HepG2 (cell line): ENCODE measurements around the gene POU2F1. TPM values are rescaled to one million over a fixed set of nuclear protein-coding genes. Genes with fewer than 3 reads are reported as not detected.

Source experiments
- ATAC-seq: fragments of 200-7000 bp; cut with Tn5 transposase; 3 replicates; pipeline ENCODE4 v1.9.1; 2020; ENCODE audit warnings: mild to moderate bottlenecking, moderate library complexity
- BruUV-seq: library from RNA; stranded (reverse); fragments of 400-500 nt; replicated peaks from 2 replicates; lab custom pipeline; 2021; lab: Mats Ljungman, UMichigan
- CTCF ChIA-PET: fragments of 300-600 bp; formaldehyde crosslinking; extraction: SDS; loops from one replicate; lab custom pipeline; 2021; ENCODE audit warnings: low total read pairs, inconsistent platforms, low intra/inter-chr PET ratio; lab: Yijun Ruan, JAX
- POLR2A ChIA-PET: fragments of 350-600 bp; sonication (Branson Sonifier 250); formaldehyde crosslinking; loops from one replicate; lab custom pipeline; 2020; ENCODE audit warnings: antibody characterized with exemption, inconsistent platforms; lab: Yijun Ruan, JAX
- DNase-seq: peaks from one replicate; pipeline ENCODE4 v3.0.0-alpha.2; 2015; ENCODE audit warnings: low spot score
- FAIRE-seq: peaks from 3 replicates; lab custom pipeline; 2011; peaks lifted over from hg19 to GRCh38; lab: Jason Lieb, UNC
- H2AFZ ChIP-seq: one replicate; pipeline ENCODE4 v1.6.1; 2011; ENCODE audit warnings: low read length, inconsistent platforms
- H3K27ac ChIP-seq: fragments of 300-600 bp; 3 replicates; pipeline ENCODE4 v1.8.0; 2011; ENCODE audit warnings: mixed run types, mild to moderate bottlenecking, mixed read lengths, low read length, inconsistent platforms; ENCODE audit not compliant: insufficient read depth; ENCODE audit errors: extremely low read length
- H3K27me3 ChIP-seq, 2 experiments: fragments of 200-600 bp in 1 of 2; 2 replicates in 1 of 2; 3 replicates in 1 of 2; pipeline versions ENCODE4 v1.6.0 to v1.8.0; 2011; ENCODE audit warnings: low read length in 2 of 2, mild to moderate bottlenecking in 2 of 2, moderate library complexity in 2 of 2, inconsistent platforms in 1 of 2; ENCODE audit not compliant: insufficient read depth in 2 of 2, control insufficient read depth in 1 of 2
- H3K36me3 ChIP-seq, 2 experiments: fragments of 200-600 bp in 1 of 2; replicated peaks in 1 of 2; 2 replicates in 1 of 2; 3 replicates in 1 of 2; pipeline versions ENCODE4 v1.5.1 to v1.8.0; 2011; ENCODE audit warnings: low read length in 2 of 2, inconsistent platforms in 1 of 2; ENCODE audit not compliant: insufficient read depth in 2 of 2, control insufficient read depth in 1 of 2
- H3K4me1 ChIP-seq: 2 replicates; pipeline ENCODE4 v1.5.1; 2012; ENCODE audit warnings: low read length, inconsistent platforms; ENCODE audit not compliant: insufficient read depth
- H3K4me2 ChIP-seq: 2 replicates; pipeline ENCODE4 v1.6.0; 2011; ENCODE audit warnings: low read depth, low read length, inconsistent platforms
- H3K4me3 ChIP-seq, 3 experiments: fragments of 200-600 bp in 1 of 3; sonication (generic), shearing (Covaris generic) in 1 of 3; replicated peaks in 1 of 3; 2 replicates each; pipeline ENCODE4 v1.5.1; 2011 to 2016; ENCODE audit warnings: low read length in 3 of 3, inconsistent platforms in 2 of 3, low read depth in 2 of 3, mild to moderate bottlenecking in 2 of 3, control low read depth in 1 of 3, mixed read lengths in 1 of 3; ENCODE audit not compliant: insufficient read depth in 1 of 3
- H3K79me2 ChIP-seq: one replicate; pipeline ENCODE4 v1.6.1; 2011; ENCODE audit warnings: low read length, inconsistent platforms; ENCODE audit not compliant: insufficient read depth
- H3K9ac ChIP-seq: 2 replicates; pipeline ENCODE4 v1.6.0; 2011; ENCODE audit warnings: mild to moderate bottlenecking, low read depth, low read length, inconsistent platforms; ENCODE audit not compliant: insufficient read depth
- H3K9me3 ChIP-seq: 2 replicates; pipeline ENCODE4 v1.5.1; 2012; ENCODE audit warnings: mild to moderate bottlenecking, low read length
- H4K20me1 ChIP-seq: 2 replicates; pipeline ENCODE4 v1.6.0; 2011; ENCODE audit warnings: inconsistent platforms, mild to moderate bottlenecking, low read length, moderate library complexity; ENCODE audit not compliant: insufficient read depth
- DPF2 ChIP-seq: sonication (generic); formaldehyde crosslinking; IDR thresholded peaks from 2 replicates; pipeline ENCODE4 v1.4.0; 2020; ENCODE audit warnings: mild to moderate bottlenecking, low read depth, missing genetic modification reagents, borderline replicate concordance
- MAFK ChIP-seq, 2 experiments: IDR thresholded peaks in 1 of 2; conservative IDR thresholded peaks in 1 of 2; 2 replicates each; pipeline ENCODE4 v1.6.1; 2011; ENCODE audit warnings: improper control_type of control experiment in 2 of 2, low read length in 2 of 2
- SRY ChIP-seq: sonication (generic); formaldehyde crosslinking; IDR thresholded peaks from 2 replicates; pipeline ENCODE4 v1.8.0; 2022; ENCODE audit warnings: mild to moderate bottlenecking, missing genetic modification reagents
- TBL1XR1 ChIP-seq: fragments of 150-350 bp; IDR thresholded peaks from 2 replicates; pipeline ENCODE4 v1.6.1; 2014; ENCODE audit warnings: borderline replicate concordance, low read length; ENCODE audit not compliant: partially characterized antibody
- ZMYM3 ChIP-seq: sonication (generic); formaldehyde crosslinking; IDR thresholded peaks from 2 replicates; pipeline ENCODE4 v1.5.1; 2020; ENCODE audit warnings: mild to moderate bottlenecking, missing genetic modification reagents
- ZNF547 ChIP-seq: sonication (generic); formaldehyde crosslinking; IDR thresholded peaks from 2 replicates; pipeline ENCODE4 v1.5.1; 2020; ENCODE audit warnings: mild to moderate bottlenecking, missing genetic modification reagents
- WGBS: methylation state at CpG from one replicate; pipeline ENCODE4 v1.1.6; 2017; ENCODE audit warnings: low lambda C conversion rate; 5-methylcytosine and 5-hydroxymethylcytosine counted together
- in situ Hi-C: cut with HindIII; loops from 2 replicates; pipeline ENCODE4 v1.10.0; 2017; ENCODE audit warnings: low pct_unique_long_range_greater_than_20kb; ENCODE audit not compliant: extremely low pct_ligation_motif_present
- intact Hi-C: fragments of 100-400 bp; cut with micrococcal nuclease; formaldehyde crosslinking; loops from one replicate; pipeline ENCODE4 v1.10.0; 2022; ENCODE audit not compliant: unreplicated experiment
- polyA plus RNA-seq, 8 experiments: library from polyadenylated mRNA; depleted of rRNA in 3 of 8; stranded (reverse) in 7 of 8; unstranded in 1 of 8; fragments of >200 nt; fragmentation: Illumina TruSeq in 4 of 8; extraction: Trizol in 4 of 8; gene quantifications; 2 replicates each; pipeline versions ENCODE4 v1.2.1 to v1.2.3, GENCODE V29; 2011 to 2016; ENCODE audit warnings: low read depth in 4 of 8, missing spikeins in 1 of 8, mixed read lengths in 1 of 8; ENCODE audit not compliant: insufficient read depth in 1 of 8
- total RNA-seq, 5 experiments: library from RNA; depleted of rRNA; stranded (reverse); fragments of >200 nt; fragmentation: Illumina TruSeq; extraction: Trizol; gene quantifications; 2 replicates each; pipeline ENCODE4 v1.2.3, GENCODE V29; 2016; ENCODE audit warnings: low read depth in 1 of 5
- TF ChIP-seq, protein P1 (sequence below): sonication (generic); formaldehyde crosslinking; IDR thresholded peaks from 2 replicates; pipeline ENCODE4 v1.5.1; 2020; ENCODE audit warnings: mild to moderate bottlenecking, missing genetic modification reagents, borderline replicate concordance
- TF ChIP-seq, protein P2 (sequence below): sonication (generic); formaldehyde crosslinking; IDR thresholded peaks from 2 replicates; pipeline ENCODE4 v1.9.0; 2021; ENCODE audit warnings: missing genetic modification reagents, borderline replicate concordance

POU2F1 gene
- total and polyA plus RNA-seq, 2 of the 13 experiments (the other 11 are each of a cell fraction or from before 2014, with no cell fraction given) = 10.2 to 13.0 TPM

DNA sequence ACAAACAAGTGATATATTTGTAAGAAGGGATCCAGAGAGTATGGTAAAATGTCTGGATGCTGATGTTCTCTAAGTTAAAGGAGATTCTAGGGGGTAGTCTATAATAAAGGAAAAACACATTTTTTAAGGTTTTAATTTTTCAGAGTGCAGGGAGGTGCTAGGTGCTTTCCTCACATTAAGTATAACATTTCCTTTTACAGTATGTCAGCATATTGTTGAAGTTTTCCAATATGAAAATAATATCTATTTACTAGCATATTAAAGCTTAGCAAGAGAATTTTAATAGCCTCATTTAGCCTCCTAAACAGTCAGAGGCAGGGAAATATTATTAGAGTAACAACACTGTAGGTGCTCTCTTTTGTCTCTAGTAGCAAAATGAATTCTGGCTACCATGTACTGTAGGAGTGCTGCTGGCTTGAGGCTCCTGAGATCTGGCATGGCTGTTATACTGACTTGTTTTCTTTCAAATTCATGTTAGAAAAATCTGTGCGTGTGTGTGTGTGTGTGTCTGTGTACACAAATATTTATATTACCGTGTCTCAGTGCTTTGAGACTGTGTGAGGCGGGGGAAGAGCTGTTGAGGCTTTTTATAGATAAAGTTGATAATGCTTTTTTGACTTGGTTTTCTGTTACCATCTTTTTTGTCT is 71.0 kb downstream of the POU2F1 start:
- Histone ChIP-seq H3K4me3 (no peak overlapping the region), H3K79me2 (peaks cover 54% of the 10 kb centered on the region), H3K9ac (no peak overlapping the region), H3K36me3 (no peaks in the 10 kb centered on the region), H4K20me1 (no peaks in the 10 kb centered on the region)
- 80% methylated on average over 3 of the region's 3 CpGs for WGBS
- CTCF ChIA-PET = no interaction called here
- no peak for TF ChIP-seq ZMYM3 (CRISPR knock-in tag)
- TF ChIP-seq MAFK (conservative IDR thresholded peaks at IDR 0.05 in 1 of 2, IDR thresholded peaks at IDR 0.05 in 1 of 2; ENCODE audit: low read length in 2 of 2) = peak; percentile 47 to 67; a peak in 3 of 4 replicates
- TF ChIP-seq, all 625 proteins: peak for 1
- no peak overlapping the region for H3K27ac ChIP-seq
- ATAC-seq (no peak), DNase-seq (no peak), FAIRE-seq (no peak)
- no TSS peak for BruUV-seq
- peaks cover 75% of the 10 kb centered on the region for H3K4me1 ChIP-seq
- intact Hi-C loops (no loop called here), in situ Hi-C loops (no loop called here)
- H3K4me2 ChIP-seq = no peak overlapping the region
- no peaks in the 10 kb centered on the region for H3K27me3 ChIP-seq
- H3K9me3 ChIP-seq = no peaks in the 10 kb centered on the region
- POLR2A ChIA-PET = no interaction called here
- H2AFZ ChIP-seq = no peak overlapping the region

DNA sequence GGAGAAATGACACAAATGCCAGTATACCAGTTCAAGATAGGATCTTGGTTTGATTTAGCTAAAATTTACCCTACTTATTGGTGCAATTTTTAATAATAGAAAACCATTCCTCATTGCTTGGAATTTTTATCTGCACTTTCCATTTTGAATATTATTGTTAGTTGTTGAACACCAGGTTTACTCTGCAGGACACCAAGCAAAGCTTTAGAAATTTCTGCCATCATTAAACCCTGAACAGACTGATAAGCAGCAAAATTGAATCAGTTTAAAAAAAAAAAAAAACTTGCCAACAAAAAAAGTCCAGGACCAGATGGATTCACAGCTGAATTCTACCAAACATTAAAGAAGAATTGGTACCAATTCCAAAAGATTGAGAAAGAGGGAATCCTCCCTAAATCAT is 71.5 kb downstream of the POU2F1 start:
- peaks cover 53% of the 10 kb centered on the region for H3K79me2 ChIP-seq
- peaks cover 75% of the 10 kb centered on the region for H3K4me1 ChIP-seq
- H2AFZ ChIP-seq = no peak overlapping the region
- no peak overlapping the region for H3K9ac ChIP-seq
- no peaks in the 10 kb centered on the region for H3K27me3 ChIP-seq
- intact Hi-C loops (no loop called here), in situ Hi-C loops (no loop called here)
- no peak overlapping the region for H3K4me3 ChIP-seq
- no TSS peak for BruUV-seq
- H4K20me1 ChIP-seq = no peaks in the 10 kb centered on the region
- FAIRE-seq (no peak), ATAC-seq (no peak), DNase-seq (no peak)
- H3K36me3 ChIP-seq = no peaks in the 10 kb centered on the region
- ChIA-PET POLR2A (no interaction called here), CTCF (no interaction called here)
- H3K9me3 ChIP-seq = no peaks in the 10 kb centered on the region
- no peak overlapping the region for H3K4me2 ChIP-seq
- H3K27ac ChIP-seq = no peak overlapping the region
- no peak for TF ChIP-seq ZNF547 (CRISPR knock-in tag)
- TF ChIP-seq, protein P1, sequence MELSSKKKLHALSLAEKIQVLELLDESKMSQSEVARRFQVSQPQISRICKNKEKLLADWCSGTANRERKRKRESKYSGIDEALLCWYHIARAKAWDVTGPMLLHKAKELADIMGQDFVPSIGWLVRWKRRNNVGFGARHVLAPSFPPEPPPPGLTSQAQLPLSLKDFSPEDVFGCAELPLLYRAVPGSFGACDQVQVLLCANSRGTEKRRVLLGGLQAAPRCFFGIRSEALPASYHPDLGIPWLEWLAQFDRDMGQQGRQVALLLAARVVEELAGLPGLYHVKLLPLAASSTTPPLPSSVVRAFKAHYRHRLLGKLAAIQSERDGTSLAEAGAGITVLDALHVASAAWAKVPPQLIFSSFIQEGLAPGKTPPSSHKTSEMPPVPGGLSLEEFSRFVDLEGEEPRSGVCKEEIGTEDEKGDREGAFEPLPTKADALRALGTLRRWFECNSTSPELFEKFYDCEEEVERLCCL (CRISPR knock-in tag) = no peak
- TF ChIP-seq SRY (CRISPR knock-in tag) = no peak
- TF ChIP-seq, protein P2, sequence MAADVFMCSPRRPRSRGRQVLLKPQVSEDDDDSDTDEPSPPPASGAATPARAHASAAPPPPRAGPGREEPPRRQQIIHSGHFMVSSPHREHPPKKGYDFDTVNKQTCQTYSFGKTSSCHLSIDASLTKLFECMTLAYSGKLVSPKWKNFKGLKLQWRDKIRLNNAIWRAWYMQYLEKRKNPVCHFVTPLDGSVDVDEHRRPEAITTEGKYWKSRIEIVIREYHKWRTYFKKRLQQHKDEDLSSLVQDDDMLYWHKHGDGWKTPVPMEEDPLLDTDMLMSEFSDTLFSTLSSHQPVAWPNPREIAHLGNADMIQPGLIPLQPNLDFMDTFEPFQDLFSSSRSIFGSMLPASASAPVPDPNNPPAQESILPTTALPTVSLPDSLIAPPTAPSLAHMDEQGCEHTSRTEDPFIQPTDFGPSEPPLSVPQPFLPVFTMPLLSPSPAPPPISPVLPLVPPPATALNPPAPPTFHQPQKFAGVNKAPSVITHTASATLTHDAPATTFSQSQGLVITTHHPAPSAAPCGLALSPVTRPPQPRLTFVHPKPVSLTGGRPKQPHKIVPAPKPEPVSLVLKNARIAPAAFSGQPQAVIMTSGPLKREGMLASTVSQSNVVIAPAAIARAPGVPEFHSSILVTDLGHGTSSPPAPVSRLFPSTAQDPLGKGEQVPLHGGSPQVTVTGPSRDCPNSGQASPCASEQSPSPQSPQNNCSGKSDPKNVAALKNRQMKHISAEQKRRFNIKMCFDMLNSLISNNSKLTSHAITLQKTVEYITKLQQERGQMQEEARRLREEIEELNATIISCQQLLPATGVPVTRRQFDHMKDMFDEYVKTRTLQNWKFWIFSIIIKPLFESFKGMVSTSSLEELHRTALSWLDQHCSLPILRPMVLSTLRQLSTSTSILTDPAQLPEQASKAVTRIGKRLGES (CRISPR knock-in tag) = no peak
- TF ChIP-seq TBL1XR1 = no peak
- no peak for TF ChIP-seq DPF2 (CRISPR knock-in tag)
